B cell (primary cell): ENCODE measurements around the gene ADAMTS14. TPM values are rescaled to one million over a fixed set of nuclear protein-coding genes. Genes with fewer than 3 reads are reported as not detected.

Experiments used
- ATAC-seq: fragments of 200-7000 bp; cut with Tn5 transposase; one replicate; pipeline ENCODE4 v1.10.0; 2021; ENCODE audit warnings: low read depth, mild to moderate bottlenecking, moderate number of reproducible peaks, moderate library complexity
- CTCF ChIA-PET: fragments of 350-600 bp; sonication (Branson Sonifier 250); formaldehyde crosslinking; loops from one replicate; lab custom pipeline; 2021; ENCODE audit warnings: antibody characterized with exemption, inconsistent platforms; lab: Charles Lee
- POLR2A ChIA-PET: fragments of 350-600 bp; sonication (Branson Sonifier 250); formaldehyde crosslinking; loops from one replicate; lab custom pipeline; 2021; ENCODE audit warnings: antibody characterized with exemption; lab: Charles Lee
- DNase-seq: peaks from one replicate; pipeline ENCODE4 v3.0.0; 2013
- H2AFZ ChIP-seq: 2 replicates; pipeline ENCODE4 v1.6.1; 2012; ENCODE audit warnings: mild to moderate bottlenecking, low read depth, low read length; ENCODE audit not compliant: insufficient read depth, poor library complexity, severe bottlenecking
- H3K27ac ChIP-seq, 2 donors: 1 replicate in 1 of 2; 2 replicates in 1 of 2; pipeline ENCODE4 v1.5.1; 2012 to 2013; ENCODE audit warnings: low read length in 2 of 2, mild to moderate bottlenecking in 2 of 2, moderate library complexity in 1 of 2
- H3K27me3 ChIP-seq, 4 experiments: fragments of 200-600 bp in 1 of 4; sonication (generic) in 1 of 4; replicated peaks in 1 of 4; 1 replicate in 2 of 4; 2 replicates in 2 of 4; pipeline versions ENCODE4 v1.6.1 to v1.7.0; 2013 to 2016; ENCODE audit warnings: low read length in 3 of 4, mild to moderate bottlenecking in 2 of 4, mixed read lengths in 1 of 4, moderate library complexity in 1 of 4; ENCODE audit not compliant: insufficient read depth in 4 of 4, control insufficient read depth in 3 of 4; ENCODE audit errors: control extremely low read depth in 1 of 4
- H3K36me3 ChIP-seq, 2 experiments: replicated peaks in 1 of 2; 1 replicate in 1 of 2; 2 replicates in 1 of 2; pipeline versions ENCODE4 v1.6.1 to v1.7.1; 2013; ENCODE audit warnings: low read length in 1 of 2; ENCODE audit not compliant: insufficient read depth in 2 of 2, control insufficient read depth in 1 of 2; ENCODE audit errors: control extremely low read depth in 1 of 2, extremely low read depth in 1 of 2
- H3K4me1 ChIP-seq, 2 donors: fragments of 200-600 bp in 1 of 2; sonication (generic) in 1 of 2; 1 replicate in 1 of 2; 2 replicates in 1 of 2; pipeline versions ENCODE4 v1.5.1 to v1.6.1; 2013 to 2017; ENCODE audit warnings: low read length in 2 of 2; ENCODE audit not compliant: control insufficient read depth in 2 of 2, insufficient read depth in 2 of 2
- H3K4me2 ChIP-seq: replicated peaks from 2 replicates; pipeline ENCODE3; 2012; ENCODE audit warnings: mild to moderate bottlenecking, low read depth, low read length; ENCODE audit not compliant: poor library complexity, severe bottlenecking
- H3K4me3 ChIP-seq, 5 experiments: fragments of 200-600 bp in 1 of 5; sonication (generic) in 1 of 5; 1 replicate in 3 of 5; 2 replicates in 2 of 5; pipeline versions ENCODE4 v1.5.1 to v1.7.0; 2011 to 2016; ENCODE audit warnings: low read length in 4 of 5, mild to moderate bottlenecking in 4 of 5, low read depth in 2 of 5, control low read depth in 1 of 5, moderate library complexity in 1 of 5; ENCODE audit not compliant: insufficient read depth in 1 of 5; ENCODE audit errors: control extremely low read depth in 1 of 5, extremely low read depth in 1 of 5
- H3K79me2 ChIP-seq: fragments of 200-600 bp; sonication (generic); one replicate; pipeline ENCODE4 v1.6.0; 2016; ENCODE audit warnings: low read length; ENCODE audit not compliant: control insufficient read depth, insufficient read depth
- H3K9ac ChIP-seq: fragments of 200-600 bp; sonication (generic); 2 replicates; pipeline ENCODE4 v1.6.1; 2017; ENCODE audit warnings: mild to moderate bottlenecking, low read length, moderate library complexity
- H3K9me3 ChIP-seq, 3 donors: one replicate each; pipeline versions ENCODE4 v1.6.1 to v1.7.1; 2013; ENCODE audit warnings: low read length in 2 of 3; ENCODE audit not compliant: control insufficient read depth in 2 of 3, insufficient read depth in 1 of 3; ENCODE audit errors: control extremely low read depth in 1 of 3
- H4K20me1 ChIP-seq: 2 replicates; pipeline ENCODE4 v1.6.0; 2012; ENCODE audit warnings: mild to moderate bottlenecking, low read length; ENCODE audit not compliant: insufficient read depth, control insufficient read depth, poor library complexity, severe bottlenecking
- H3K27ac Mint-ChIP-seq: one replicate; pipeline ENCODE4 v1.8.0; 2021; ENCODE audit warnings: mixed read lengths
- H3K27me3 Mint-ChIP-seq: one replicate; pipeline ENCODE4 v1.8.0; 2021; ENCODE audit warnings: mixed read lengths
- H3K4me1 Mint-ChIP-seq: one replicate; pipeline ENCODE4 v1.8.0; 2021; ENCODE audit warnings: mixed read lengths
- H3K4me3 Mint-ChIP-seq: one replicate; pipeline ENCODE4 v1.8.0; 2021; ENCODE audit warnings: mixed read lengths
- H3K9me3 Mint-ChIP-seq: one replicate; pipeline ENCODE4 v1.8.0; 2022; ENCODE audit warnings: mixed read lengths; ENCODE audit not compliant: insufficient read depth
- EZH2 ChIP-seq: IDR thresholded peaks from 2 replicates; pipeline ENCODE4 v1.6.1; 2012; ENCODE audit warnings: borderline replicate concordance, low read depth, mild to moderate bottlenecking, moderate library complexity, low read length; ENCODE audit not compliant: insufficient read depth, poor library complexity, severe bottlenecking
- WGBS: methylation state at CpG from one replicate; pipeline ENCODE4 v1.1.5; 2013; ENCODE audit warnings: missing lambda C conversion rate; ENCODE audit not compliant: insufficient coverage; 5-methylcytosine and 5-hydroxymethylcytosine counted together
- intact Hi-C: fragments of 100-400 bp; cut with micrococcal nuclease; formaldehyde crosslinking; loops from one replicate; pipeline ENCODE4 v1.10.0; 2022
- polyA plus RNA-seq: library from polyadenylated mRNA; depleted of rRNA; stranded (reverse); fragments of >200 nt; gene quantifications from 2 replicates; pipeline ENCODE4 v1.2.3, GENCODE V29; 2012
- total RNA-seq, 2 donors: library from RNA; stranded (reverse); fragments of 120-200 nt in 1 of 2; gene quantifications; 1 replicate in 1 of 2; 2 replicates in 1 of 2; pipeline versions ENCODE4 v1.2.3 to v1.2.4, GENCODE V29; 2013 to 2022
- TF ChIP-seq, protein P1 (sequence below): fragments of 200-600 bp; IDR thresholded peaks from one replicate; pipeline ENCODE4 v1.8.0; 2022; ENCODE audit warnings: antibody characterized with exemption, mild to moderate bottlenecking

Gene ADAMTS14
- total and polyA plus RNA-seq, 2 donors (not counting 1 experiment from before 2014, with no cell fraction given), result not detected

DNA sequence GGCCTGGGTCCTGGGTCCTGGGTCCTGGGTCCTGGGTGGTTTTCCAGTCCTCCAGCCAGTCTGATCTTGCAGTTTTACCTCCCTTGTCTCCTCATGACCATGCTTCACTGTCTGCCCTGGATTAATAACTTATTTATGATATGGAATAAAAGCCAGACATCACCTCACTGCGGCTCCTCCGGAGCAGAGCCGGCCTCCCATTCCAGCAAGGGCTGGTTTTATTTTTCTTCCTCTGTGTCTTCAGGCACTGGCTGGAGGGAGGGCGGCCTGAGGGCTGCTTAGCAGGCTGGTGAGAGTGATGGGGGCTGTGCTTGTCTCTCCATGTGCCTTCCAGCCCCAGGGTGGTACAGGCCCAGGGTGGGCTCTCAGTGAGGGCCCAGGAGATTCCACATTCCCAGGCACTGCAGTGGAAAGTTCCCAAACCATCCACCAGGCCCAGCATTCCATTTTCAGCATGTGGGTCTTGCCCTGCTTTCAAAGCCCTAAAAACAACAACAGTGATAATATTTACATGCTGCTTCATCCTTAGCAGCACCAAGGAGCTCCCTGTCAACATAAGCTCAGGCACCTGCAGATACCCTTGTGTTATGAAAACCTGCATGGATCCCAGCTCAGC, 12.6 kb downstream of the ADAMTS14 start:
- intact Hi-C loops, result no loop called here
- no peak overlapping the region for H3K4me3 ChIP-seq
- no peak overlapping the region for H3K9ac ChIP-seq
- no peak overlapping the region for H3K4me3 Mint-ChIP-seq
- H3K36me3 ChIP-seq, result no peaks in the 10 kb centered on the region
- H3K27me3 Mint-ChIP-seq, result no peaks in the 10 kb centered on the region
- ChIA-PET CTCF (no interaction called here), POLR2A (no interaction called here)
- H3K27me3 ChIP-seq, result no peaks in the 10 kb centered on the region
- H3K4me1 ChIP-seq, result peaks cover 0 to 9% of the 10 kb centered on the region in 2 donors
- H3K4me1 Mint-ChIP-seq, result peaks cover 8% of the 10 kb centered on the region
- no peaks in the 10 kb centered on the region for H3K9me3 ChIP-seq
- ATAC-seq (no peak), DNase-seq (no peak)
- no peak overlapping the region for H3K27ac Mint-ChIP-seq
- no peaks in the 10 kb centered on the region for H3K79me2 ChIP-seq
- TF ChIP-seq, protein P1, sequence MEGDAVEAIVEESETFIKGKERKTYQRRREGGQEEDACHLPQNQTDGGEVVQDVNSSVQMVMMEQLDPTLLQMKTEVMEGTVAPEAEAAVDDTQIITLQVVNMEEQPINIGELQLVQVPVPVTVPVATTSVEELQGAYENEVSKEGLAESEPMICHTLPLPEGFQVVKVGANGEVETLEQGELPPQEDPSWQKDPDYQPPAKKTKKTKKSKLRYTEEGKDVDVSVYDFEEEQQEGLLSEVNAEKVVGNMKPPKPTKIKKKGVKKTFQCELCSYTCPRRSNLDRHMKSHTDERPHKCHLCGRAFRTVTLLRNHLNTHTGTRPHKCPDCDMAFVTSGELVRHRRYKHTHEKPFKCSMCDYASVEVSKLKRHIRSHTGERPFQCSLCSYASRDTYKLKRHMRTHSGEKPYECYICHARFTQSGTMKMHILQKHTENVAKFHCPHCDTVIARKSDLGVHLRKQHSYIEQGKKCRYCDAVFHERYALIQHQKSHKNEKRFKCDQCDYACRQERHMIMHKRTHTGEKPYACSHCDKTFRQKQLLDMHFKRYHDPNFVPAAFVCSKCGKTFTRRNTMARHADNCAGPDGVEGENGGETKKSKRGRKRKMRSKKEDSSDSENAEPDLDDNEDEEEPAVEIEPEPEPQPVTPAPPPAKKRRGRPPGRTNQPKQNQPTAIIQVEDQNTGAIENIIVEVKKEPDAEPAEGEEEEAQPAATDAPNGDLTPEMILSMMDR, result no peak
- no peak for TF ChIP-seq EZH2
- H4K20me1 ChIP-seq, result no peaks in the 10 kb centered on the region
- H3K9me3 Mint-ChIP-seq, result no peaks in the 10 kb centered on the region
- H3K27ac ChIP-seq, result no peak overlapping the region
- H2AFZ ChIP-seq, result no peak overlapping the region
- WGBS, result 83% methylated on average over 1 of the region's 4 CpGs
- no peak overlapping the region for H3K4me2 ChIP-seq

DNA sequence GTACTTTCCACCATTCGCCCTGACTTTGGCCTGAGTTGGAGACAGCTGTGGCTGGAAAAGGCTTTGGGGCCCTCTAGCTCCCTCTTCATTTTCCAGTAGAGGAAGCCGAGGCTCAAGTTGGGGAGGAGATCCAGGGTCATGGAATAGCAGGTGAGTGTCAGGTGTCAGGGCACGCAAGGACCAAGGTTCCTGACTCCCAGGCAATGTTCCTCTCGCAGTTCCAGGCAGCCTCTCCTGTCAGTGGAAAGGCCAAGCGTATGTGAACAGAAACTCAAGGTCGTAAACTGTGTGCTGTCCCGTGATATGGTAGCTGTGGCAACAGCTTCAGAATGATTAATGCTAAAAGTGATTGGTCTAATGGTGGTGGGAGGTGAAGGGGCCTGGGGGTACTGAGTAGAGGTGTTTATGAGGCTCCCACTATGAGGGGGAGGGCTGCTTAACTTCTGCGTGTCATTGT, 13.2 kb downstream of the ADAMTS14 start:
- TF ChIP-seq, protein P1, result no peak
- TF ChIP-seq EZH2, result no peak
- no peaks in the 10 kb centered on the region for H3K36me3 ChIP-seq

More for the DNA sequence above, 13.2 kb downstream of the ADAMTS14 start:
- Mint-ChIP-seq H3K27ac (no peak overlapping the region), H3K9me3 (no peaks in the 10 kb centered on the region), H3K4me1 (peaks cover 8% of the 10 kb centered on the region), H3K27me3 (no peaks in the 10 kb centered on the region), H3K4me3 (no peak overlapping the region)
- no peak for ATAC-seq
- Histone ChIP-seq H3K79me2 (no peaks in the 10 kb centered on the region), H3K4me1 (peaks cover 0 to 9% of the 10 kb centered on the region in 2 donors), H3K9ac (no peak overlapping the region), H3K4me2 (no peak overlapping the region), H4K20me1 (no peaks in the 10 kb centered on the region), H3K27ac (no peak overlapping the region), H2AFZ (no peak overlapping the region), H3K4me3 (no peak overlapping the region), H3K27me3 (no peaks in the 10 kb centered on the region), H3K9me3 (no peaks in the 10 kb centered on the region)
- POLR2A ChIA-PET, result no interaction called here
- CTCF ChIA-PET, result no interaction called here
- intact Hi-C loops, result no loop called here
- WGBS, result 96% methylated on average over 7 of the region's 8 CpGs
- DNase-seq, result no peak
